ENCODE measurements around the gene PCBP2. TPM values are rescaled to one million over a fixed set of nuclear protein-coding genes. Genes with fewer than 3 reads are reported as not detected.

Gene PCBP2
- polyA plus RNA-seq, 2 of the 4 experiments (the other 2 are of a cell fraction), result 367 to 546 TPM

GRCh38 chr12:53514628-53515290, 62.9 kb downstream of the PCBP2 start (continued):
- TF ChIP-seq USF2 (IDR thresholded peaks at IDR 0.05) (no peak), FOXS1 (CRISPR knock-in tag; IDR thresholded peaks at IDR 0.05) (no peak), SREBF2 (IDR thresholded peaks at IDR 0.05) (no peak), ZNF302 (CRISPR knock-in tag; IDR thresholded peaks at IDR 0.05) (no peak)

GRCh38 chr12:53515291-53515680, 63.4 kb downstream of the PCBP2 start:
- no peak overlapping the region for H3K4me3 ChIP-seq
- ChIA-PET CTCF (interaction anchor here (1.2 to 9.8 kb wide), 6 partner anchors 9 to 231 kb away, joined by 3 to 104 read pairs (median 4); partner anchors contain the start of genes AAAS, NPFF and TARBP2), POLR2A (interaction anchor here (1.4 kb wide), 1 partner anchor 14 kb away, joined by 4 read pairs; the partner anchor contains the start of gene TARBP2)
- 89% methylated on average over 2 of the region's 2 CpGs for WGBS (ENCODE audit: missing lambda C conversion rate)
- FAIRE-seq (no peak), ATAC-seq (no peak), DNase-seq (ENCODE audit: low read depth in 1 of 2, low spot score in 1 of 2) (no peak)
- H3K27ac ChIP-seq, result no peak overlapping the region
- H3K4me1 ChIP-seq, result no peaks in the 10 kb centered on the region
- H3K4me2 ChIP-seq, result no peak overlapping the region
- TF ChIP-seq ESRRA (IDR thresholded peaks at IDR 0.05; ENCODE audit: borderline replicate concordance, low read length), result no peak
- no peak for TF ChIP-seq NR3C1 (IDR thresholded peaks at IDR 0.05)
- no peak for TF ChIP-seq KDM5A (IDR thresholded peaks at IDR 0.05)
- no peak for TF ChIP-seq EHF (CRISPR knock-in tag; IDR thresholded peaks at IDR 0.05)
- no peak for TF ChIP-seq POLR2A (IDR thresholded peaks at IDR 0.05; ENCODE audit: low read length)
- no peak for TF ChIP-seq NPAS2 (CRISPR knock-in tag; IDR thresholded peaks at IDR 0.05; ENCODE audit: borderline replicate concordance)
- no peak for TF ChIP-seq HEYL (CRISPR knock-in tag; IDR thresholded peaks at IDR 0.05)
- TF ChIP-seq HOXA7 (CRISPR knock-in tag; IDR thresholded peaks at IDR 0.05), result no peak
- TF ChIP-seq ATOH8 (CRISPR knock-in tag; IDR thresholded peaks at IDR 0.05; ENCODE audit: low read depth), result no peak
- no peak for TF ChIP-seq FOSL2 (IDR thresholded peaks at IDR 0.05)
- TF ChIP-seq FOSL2 (CRISPR knock-in tag; IDR thresholded peaks at IDR 0.05), result no peak
- TF ChIP-seq REST (IDR thresholded peaks at IDR 0.05), result no peak
- TF ChIP-seq CTCF (IDR thresholded peaks at IDR 0.05), result no peak
- no peak for TF ChIP-seq FOSB (CRISPR knock-in tag; IDR thresholded peaks at IDR 0.05)
- no peak for TF ChIP-seq JUNB (IDR thresholded peaks at IDR 0.05)
- TF ChIP-seq PBX3 (IDR thresholded peaks at IDR 0.05), result no peak
- TF ChIP-seq RCOR1 (IDR thresholded peaks at IDR 0.05; ENCODE audit: low read depth, low read length), result no peak
- no peak for TF ChIP-seq E2F6 (IDR thresholded peaks at IDR 0.05; ENCODE audit: borderline replicate concordance, low read depth)
- TF ChIP-seq NFE2L2 (conservative IDR thresholded peaks at IDR 0.05; ENCODE audit: low read length), result no peak
- no peaks in the 10 kb centered on the region for H3K9me3 ChIP-seq

All from A549 (cell line).